HepG2 (cell line): ENCODE data around the gene GFOD1. TPM values are rescaled to one million over a fixed set of nuclear protein-coding genes. Genes with fewer than 3 reads are reported as not detected.

ENCODE experiments used
- ATRX ChIP-seq: sonication (generic); formaldehyde crosslinking; IDR thresholded peaks from 2 replicates; pipeline ENCODE4 v1.4.0; 2020; ENCODE audit warnings: missing genetic modification reagents, borderline replicate concordance
- CCAR2 ChIP-seq: fragments of 200-400 bp; formaldehyde crosslinking; optimal IDR thresholded peaks from 2 replicates; pipeline ENCODE3; 2018; ENCODE audit warnings: low read depth, mild to moderate bottlenecking, low read length, moderate library complexity
- CHCHD3 ChIP-seq: sonication (generic); formaldehyde crosslinking; IDR thresholded peaks from 2 replicates; pipeline ENCODE4 v1.8.0; 2022; ENCODE audit warnings: mild to moderate bottlenecking, missing genetic modification reagents, moderate library complexity
- IRX3 ChIP-seq: sonication (generic); formaldehyde crosslinking; IDR thresholded peaks from 2 replicates; pipeline ENCODE4 v1.8.1; 2023; ENCODE audit warnings: mild to moderate bottlenecking, low read depth, missing genetic modification reagents, borderline replicate concordance
- KLF15 ChIP-seq: sonication (generic); formaldehyde crosslinking; IDR thresholded peaks from 2 replicates; pipeline ENCODE4 v1.8.1; 2023; ENCODE audit warnings: borderline replicate concordance, mild to moderate bottlenecking, inconsistent platforms, missing genetic modification reagents, mixed read lengths
- RNF219 ChIP-seq: sonication (generic); formaldehyde crosslinking; IDR thresholded peaks from 2 replicates; pipeline ENCODE4 v1.5.0; 2020; ENCODE audit warnings: mild to moderate bottlenecking, missing genetic modification reagents
- SYNCRIP ChIP-seq: fragments of 200-400 bp; formaldehyde crosslinking; IDR thresholded peaks from 2 replicates; pipeline ENCODE4 v1.6.1; 2018; ENCODE audit warnings: mild to moderate bottlenecking, low read depth, low read length; ENCODE audit not compliant: insufficient read depth
- TSC22D2 ChIP-seq: sonication (generic); formaldehyde crosslinking; IDR thresholded peaks from 2 replicates; pipeline ENCODE4 v1.5.1; 2020; ENCODE audit warnings: missing genetic modification reagents, mild to moderate bottlenecking, borderline replicate concordance
- ZBTB37 ChIP-seq: sonication (generic); formaldehyde crosslinking; IDR thresholded peaks from 2 replicates; pipeline ENCODE4 v1.4.0; 2020; ENCODE audit warnings: mild to moderate bottlenecking, missing genetic modification reagents
- ZBTB49 ChIP-seq: sonication (generic); formaldehyde crosslinking; IDR thresholded peaks from 2 replicates; pipeline ENCODE4 v1.4.0; 2020; ENCODE audit warnings: missing genetic modification reagents, borderline replicate concordance
- ZFP82 ChIP-seq: sonication (generic); formaldehyde crosslinking; IDR thresholded peaks from 2 replicates; pipeline ENCODE4 v1.5.1; 2020; ENCODE audit warnings: mild to moderate bottlenecking, missing genetic modification reagents, borderline replicate concordance
- ZHX2 ChIP-seq, 2 experiments: sonication (generic) in 1 of 2; formaldehyde crosslinking in 1 of 2; IDR thresholded peaks; 2 replicates each; pipeline versions ENCODE4 v1.6.1 to v1.9.0; 2014 to 2022; ENCODE audit warnings: antibody characterized with exemption in 1 of 2, borderline replicate concordance in 1 of 2, inconsistent platforms in 1 of 2, low read depth in 1 of 2, missing genetic modification reagents in 1 of 2
- ZKSCAN1 ChIP-seq: fragments of 150-350 bp; IDR thresholded peaks from 2 replicates; pipeline ENCODE4 v1.6.1; 2014; ENCODE audit warnings: low read length
- ZMYM2 ChIP-seq: sonication (generic); formaldehyde crosslinking; IDR thresholded peaks from 2 replicates; pipeline ENCODE4 v1.8.0; 2022; ENCODE audit warnings: mild to moderate bottlenecking, missing genetic modification reagents
- ZNF124 ChIP-seq: sonication (generic); formaldehyde crosslinking; IDR thresholded peaks from 2 replicates; pipeline ENCODE4 v1.4.0; 2020; ENCODE audit warnings: missing genetic modification reagents
- polyA plus RNA-seq, 8 experiments: library from polyadenylated mRNA; depleted of rRNA in 3 of 8; stranded (reverse) in 7 of 8; unstranded in 1 of 8; fragments of >200 nt; fragmentation: Illumina TruSeq in 4 of 8; extraction: Trizol in 4 of 8; gene quantifications; 2 replicates each; pipeline versions ENCODE4 v1.2.1 to v1.2.3, GENCODE V29; 2011 to 2016; ENCODE audit warnings: low read depth in 4 of 8, missing spikeins in 1 of 8, mixed read lengths in 1 of 8; ENCODE audit not compliant: insufficient read depth in 1 of 8
- total RNA-seq, 5 experiments: library from RNA; depleted of rRNA; stranded (reverse); fragments of >200 nt; fragmentation: Illumina TruSeq; extraction: Trizol; gene quantifications; 2 replicates each; pipeline ENCODE4 v1.2.3, GENCODE V29; 2016; ENCODE audit warnings: low read depth in 1 of 5

The GFOD1 gene
- total and polyA plus RNA-seq, 2 of the 13 experiments (the other 11 are each of a cell fraction or from before 2014, with no cell fraction given) = 1.9 to 6.4 TPM

GRCh38 chr6:13412639-13413465, 74.5 kb downstream of the GFOD1 start (continued):
- TF ChIP-seq RNF219 (no peak), IRX3 (CRISPR knock-in tag) (no peak), CHCHD3 (no peak; the same call in 1 of the 2 replicates), ZBTB37 (CRISPR knock-in tag) (peak; percentile 20; the same call in 1 of the 2 replicates), ZMYM2 (CRISPR knock-in tag) (0 out of 2 replicates have a peak, but pooled peaks have one; percentile 40), CCAR2 (no peak), ZKSCAN1 (no peak), ATRX (CRISPR knock-in tag) (no peak), ZFP82 (CRISPR knock-in tag) (no peak), ZBTB49 (no peak), SYNCRIP (no peak), KLF15 (CRISPR knock-in tag) (no peak), ZHX2 (IDR thresholded peaks at IDR 0.05; ENCODE audit: low read depth) (no peak), ZHX2 (CRISPR knock-in tag; IDR thresholded peaks at IDR 0.05; ENCODE audit: borderline replicate concordance) (no peak), ZNF124 (CRISPR knock-in tag) (no peak), TSC22D2 (no peak)
